ENCODE results near the gene ST7.

ST7 gene

DNA sequence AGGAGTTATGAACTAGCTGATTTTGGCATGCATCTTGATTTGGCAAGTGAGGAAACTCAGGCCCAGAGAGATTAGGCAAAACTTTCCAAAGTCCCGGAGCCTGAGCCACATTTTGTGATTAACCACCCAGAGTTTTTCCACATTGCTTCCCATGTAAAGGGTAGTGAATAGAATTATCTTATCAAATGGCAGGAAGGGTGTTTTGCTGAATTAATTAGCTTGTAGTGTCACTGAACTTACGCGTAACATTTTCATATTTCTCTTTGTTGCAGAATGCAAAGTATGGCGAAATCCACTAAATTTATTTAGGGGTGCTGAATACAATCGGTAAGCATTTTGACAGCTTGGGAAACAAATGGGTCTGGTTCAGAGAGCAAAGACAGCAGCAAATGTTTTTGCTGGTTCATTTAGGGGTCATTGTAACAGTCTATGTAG is 176.2 kb downstream of the ST7 start:
- DNase-seq (ENCODE audit: low read depth in 3 of 3) = no peak

DNA sequence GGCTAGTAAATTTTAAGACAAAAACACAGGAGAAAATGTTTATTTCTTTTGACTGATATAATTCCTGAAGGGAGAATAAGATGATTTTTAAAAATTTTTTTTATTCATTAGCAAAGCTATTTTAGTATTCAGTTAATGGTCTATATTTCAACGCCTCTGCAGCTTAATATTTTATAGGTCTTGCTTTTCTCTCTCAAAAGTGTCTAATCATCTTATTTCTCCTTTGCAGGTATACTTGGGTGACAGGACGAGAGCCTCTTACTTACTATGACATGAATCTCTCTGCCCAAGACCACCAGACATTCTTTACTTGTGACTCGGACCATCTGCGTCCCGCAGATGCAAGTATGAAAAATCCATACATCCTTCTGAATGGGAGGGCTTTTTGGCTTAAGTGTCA is 177.0 kb downstream of the ST7 start:
- no peak for DNase-seq (ENCODE audit: low read depth in 3 of 3)

DNA sequence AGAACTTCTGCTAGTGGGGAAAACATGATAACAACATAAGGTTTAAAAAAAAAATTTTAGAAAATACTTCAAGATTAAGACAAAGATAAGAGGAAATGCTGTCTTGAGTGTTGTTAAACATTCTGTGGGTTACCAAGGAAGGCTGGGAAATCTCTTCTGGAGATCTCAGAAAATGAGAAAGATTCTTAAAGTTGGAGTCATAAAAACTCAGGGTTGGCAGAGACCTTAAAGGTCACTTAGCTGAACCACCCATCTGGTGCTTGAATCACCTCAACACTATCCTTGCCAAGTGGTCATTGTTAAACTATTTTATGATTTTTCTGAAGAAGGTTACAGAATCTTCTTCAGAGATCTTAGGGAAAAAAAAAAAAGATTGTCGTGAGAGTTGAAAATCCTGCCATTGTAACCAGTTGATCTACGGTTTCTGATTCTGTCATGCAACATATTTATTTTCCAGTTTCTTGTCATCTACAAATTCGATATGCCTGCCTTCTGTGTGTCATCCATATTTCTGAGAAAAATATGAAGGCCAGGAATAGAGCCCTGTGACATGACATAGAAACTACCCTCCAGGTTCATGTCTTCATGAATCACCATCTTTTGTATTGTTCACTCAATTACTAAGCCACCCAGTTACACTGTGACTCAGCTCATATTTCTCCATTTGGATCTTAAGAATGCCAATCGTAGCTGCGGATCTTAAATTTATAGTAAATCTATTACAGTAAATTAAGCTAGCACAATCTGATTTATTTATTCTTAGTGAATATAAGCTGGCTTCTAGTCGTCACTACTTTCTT is 179.2 kb downstream of the ST7 start:
- no peak for DNase-seq (ENCODE audit: low read depth in 3 of 3)

DNA sequence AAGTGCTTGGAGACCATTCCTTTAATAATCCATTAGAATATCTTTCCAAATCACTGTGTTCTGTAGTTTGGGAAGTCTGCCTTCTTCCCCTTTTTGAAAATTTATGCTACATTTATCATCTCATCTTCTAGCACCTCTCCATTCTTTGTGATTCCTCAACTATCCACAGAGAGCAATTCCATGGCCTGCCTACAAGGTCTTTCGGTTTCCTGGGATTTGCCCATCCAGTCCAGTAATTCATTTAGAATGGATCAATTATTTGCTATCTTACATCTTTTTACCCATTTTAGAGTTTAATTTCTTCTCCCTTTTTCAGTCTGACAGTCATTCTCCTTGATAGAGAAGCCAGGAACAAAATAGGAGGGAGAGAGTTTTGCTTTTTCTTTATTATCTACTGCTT is 179.8 kb downstream of the ST7 start:
- no peak for DNase-seq (ENCODE audit: low read depth in 3 of 3)

DNA sequence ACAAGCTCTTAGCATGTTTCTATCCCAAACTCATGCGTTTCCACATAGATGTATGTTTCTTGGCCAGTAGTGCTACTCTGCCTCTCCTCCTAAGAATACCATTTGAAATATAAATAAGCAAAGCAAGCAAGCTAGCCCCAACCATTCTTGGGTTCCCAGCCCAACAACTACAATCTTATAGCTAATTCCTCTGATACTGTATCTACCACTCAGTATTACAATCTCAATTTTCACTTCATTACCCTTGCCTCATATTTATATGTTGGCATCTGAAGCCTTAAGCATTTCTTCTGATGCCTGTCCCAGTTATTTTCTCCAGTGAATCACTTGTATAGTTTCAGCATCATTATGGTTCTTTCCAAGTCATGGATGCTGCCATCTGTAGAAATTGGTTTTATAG is 181.1 kb downstream of the ST7 start:
- no peak for DNase-seq (ENCODE audit: low read depth in 3 of 3)

DNA sequence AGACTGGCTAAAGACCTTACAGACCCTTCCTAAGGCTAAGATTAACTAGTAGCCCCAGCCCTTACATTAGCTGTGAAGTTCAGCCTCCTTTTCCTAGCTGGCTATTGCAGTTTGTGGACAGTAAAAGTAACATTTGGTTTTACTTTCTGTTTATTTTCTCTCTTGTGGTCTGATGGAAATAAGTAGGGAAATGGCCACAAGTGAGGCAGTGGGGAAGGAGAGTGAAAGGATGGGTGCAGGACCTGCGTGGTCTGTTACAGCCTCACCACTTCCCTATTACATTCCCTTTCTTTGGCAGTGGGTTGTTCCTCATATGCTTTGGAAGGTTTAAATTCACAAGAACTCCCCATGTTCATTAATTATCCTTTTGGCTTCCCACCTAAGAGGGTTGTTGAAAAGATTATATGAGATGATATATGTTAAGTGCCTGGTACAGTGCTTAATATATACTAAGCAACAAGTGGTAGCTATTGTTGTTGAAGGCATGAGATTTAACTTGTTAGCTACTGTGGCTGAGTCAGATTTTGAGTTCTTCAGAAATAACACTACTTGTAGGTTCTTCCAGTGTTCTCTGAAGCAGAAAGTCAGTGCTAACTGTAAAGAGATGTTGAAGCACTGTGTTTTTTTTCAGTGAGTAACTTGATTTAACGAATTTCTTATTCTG is 181.7 kb downstream of the ST7 start:
- no peak for DNase-seq (ENCODE audit: low read depth in 3 of 3)

DNA sequence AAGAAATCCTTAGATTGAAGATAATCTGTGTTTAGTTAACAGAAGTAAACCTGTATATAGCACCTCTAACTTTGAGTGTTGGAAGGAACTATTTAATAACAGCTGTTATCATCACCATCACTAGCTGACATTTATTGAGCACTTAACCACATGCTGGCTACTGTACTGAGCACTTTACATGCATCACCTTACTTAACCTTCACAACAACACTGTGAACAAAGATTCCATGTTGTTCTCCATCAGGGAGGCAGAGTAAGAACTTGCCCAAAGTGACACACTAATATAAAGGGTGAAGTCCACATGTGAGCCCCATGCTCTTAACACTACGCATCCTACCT is 182.2 kb downstream of the ST7 start:
- no peak for DNase-seq (ENCODE audit: low read depth in 3 of 3)

DNA sequence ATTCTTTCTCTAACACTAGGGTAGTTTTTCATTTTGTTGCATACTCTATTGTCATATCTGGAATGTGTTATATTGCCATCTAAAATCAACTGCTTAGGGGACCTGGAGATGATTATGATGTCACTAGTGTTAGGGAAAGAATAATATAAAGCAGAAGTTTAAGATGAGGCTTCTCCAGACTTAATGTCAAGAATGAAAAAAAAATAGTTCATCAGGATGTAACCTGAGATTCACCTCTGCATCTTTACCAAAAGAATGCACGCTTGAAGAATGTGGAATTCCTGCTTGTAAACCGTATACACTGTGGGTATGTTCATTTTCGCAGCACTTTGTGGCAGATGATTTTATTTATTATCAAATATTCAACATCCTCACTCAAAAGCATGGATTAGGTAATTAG is 184.6 kb downstream of the ST7 start:
- DNase-seq (ENCODE audit: low read depth in 3 of 3) = no peak

DNA sequence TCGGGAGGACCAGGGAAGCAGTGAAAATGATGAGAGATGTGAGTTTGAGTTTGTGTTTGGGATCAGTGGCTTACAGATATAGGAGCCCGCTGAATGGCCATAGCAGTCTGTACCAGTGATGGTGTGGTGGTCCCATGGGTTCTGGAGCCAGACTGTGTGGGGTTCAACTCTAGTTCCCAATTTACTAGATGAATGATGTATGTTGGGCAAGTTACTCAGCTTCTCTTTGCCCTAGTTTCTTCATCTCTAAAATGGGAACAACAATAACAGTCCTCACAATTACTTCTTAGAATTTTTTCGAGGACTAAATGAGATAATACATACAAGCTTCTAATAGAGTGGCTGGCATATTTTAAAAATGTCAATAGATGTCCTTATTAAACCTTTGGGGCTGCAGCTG is 185.2 kb downstream of the ST7 start:
- DNase-seq (ENCODE audit: low read depth in 3 of 3) = no peak

DNA sequence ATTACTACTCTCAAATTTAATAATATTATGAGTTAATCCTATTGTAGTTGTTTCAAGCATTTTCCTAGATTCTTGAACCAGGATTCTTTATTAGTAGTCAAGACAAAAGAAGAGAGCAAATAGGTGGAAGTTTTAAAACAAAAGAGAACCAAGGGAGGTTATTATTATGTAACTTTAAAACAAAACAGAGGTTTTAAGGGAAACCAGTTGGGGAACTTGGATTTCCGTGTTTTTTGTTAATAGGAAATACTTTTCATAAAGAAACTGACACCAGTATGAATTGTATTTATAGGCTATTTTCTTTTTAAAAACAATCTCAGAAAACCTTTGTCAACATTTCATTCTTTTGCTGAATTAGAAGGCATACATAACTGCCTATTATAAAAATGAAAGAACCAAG is 185.7 kb downstream of the ST7 start:
- no peak for DNase-seq (ENCODE audit: low read depth in 3 of 3)

DNA sequence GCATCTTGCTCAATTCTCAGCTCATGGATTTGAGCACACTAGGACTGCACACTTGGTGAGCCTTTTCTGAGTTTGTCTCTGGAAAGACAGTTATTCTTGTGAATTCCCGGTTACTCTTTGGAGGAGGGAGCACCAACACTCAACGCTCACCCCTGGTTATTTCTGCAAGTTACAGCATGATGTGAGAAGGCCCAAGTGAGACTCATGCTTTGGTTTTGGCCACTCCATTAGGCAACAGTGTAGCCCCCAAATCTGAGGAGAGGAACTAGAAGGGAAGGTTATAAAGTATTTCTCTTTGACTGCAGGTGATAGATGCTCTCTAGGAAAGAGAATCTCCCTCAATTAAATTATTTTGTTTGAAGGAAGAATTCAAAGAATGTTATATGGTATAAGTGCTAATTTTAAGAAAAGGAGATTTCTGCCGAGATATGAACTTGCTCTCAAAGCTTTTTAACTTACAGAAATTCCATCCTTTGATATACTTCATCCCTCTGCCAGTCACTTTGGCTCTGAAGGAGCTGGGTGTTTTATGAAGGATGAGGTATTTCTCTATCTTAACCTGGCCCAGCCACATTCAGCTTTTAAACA is 186.2 kb downstream of the ST7 start:
- no peak for DNase-seq (ENCODE audit: low read depth in 3 of 3)

DNA sequence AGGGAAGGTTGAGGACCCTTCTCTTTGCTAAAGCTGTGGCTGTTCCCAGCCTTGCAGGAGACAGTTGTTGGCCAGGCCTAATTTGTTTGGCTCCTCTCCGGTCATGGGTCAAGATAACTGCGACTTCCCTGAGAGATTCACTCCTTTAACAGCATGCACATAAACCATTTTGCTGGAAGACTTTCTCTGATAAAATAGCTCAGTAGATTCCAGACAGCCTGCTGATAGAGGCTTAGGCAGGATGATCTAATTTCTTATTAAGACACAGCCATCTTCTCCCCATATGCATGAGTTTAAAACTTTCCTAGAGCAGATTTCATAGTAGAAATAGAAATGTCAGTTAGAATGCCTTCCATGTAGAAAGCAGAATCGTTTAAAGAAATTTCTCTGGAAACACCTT is 187.6 kb downstream of the ST7 start:
- no peak for DNase-seq (ENCODE audit: low read depth in 3 of 3)

DNA sequence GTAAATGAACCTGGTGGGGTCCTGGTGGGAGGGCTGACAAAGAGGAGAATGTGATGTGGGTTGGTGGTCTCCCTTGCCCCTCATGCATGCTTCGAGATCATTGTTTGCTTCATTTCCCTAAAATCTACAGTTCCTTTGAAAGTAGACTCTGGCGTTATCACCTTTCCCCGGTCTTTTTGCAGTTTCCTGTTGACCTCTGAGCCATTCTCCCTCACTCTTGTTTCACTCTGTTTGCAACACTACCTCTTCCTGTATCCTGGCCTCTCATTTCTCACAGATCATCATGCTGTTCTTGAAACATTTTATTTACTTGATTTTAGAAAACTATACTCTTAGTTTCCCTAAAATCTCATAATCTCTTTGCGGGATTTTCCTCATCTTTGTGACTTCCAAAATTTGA is 189.8 kb downstream of the ST7 start:
- no peak for DNase-seq (ENCODE audit: low read depth in 3 of 3)

DNA sequence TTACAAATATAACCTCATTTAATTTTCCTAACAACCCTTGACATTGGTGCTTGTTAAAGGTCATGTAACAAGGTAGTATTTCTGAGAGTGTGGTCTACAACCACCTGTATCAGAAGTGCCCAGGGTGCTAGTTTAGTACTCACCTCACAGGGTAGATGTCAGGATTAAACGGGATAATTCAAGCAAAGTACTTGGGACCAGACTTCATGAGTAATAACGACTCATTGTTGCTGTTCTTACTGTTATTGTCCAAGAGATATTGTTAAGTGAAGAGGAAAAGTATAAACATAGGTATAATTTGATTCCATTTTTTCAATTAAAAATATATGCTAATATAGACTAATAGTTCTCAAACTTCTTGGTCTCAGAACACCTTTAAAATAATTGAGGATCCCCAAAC is 190.3 kb downstream of the ST7 start:
- no peak for DNase-seq (ENCODE audit: low read depth in 3 of 3)

DNA sequence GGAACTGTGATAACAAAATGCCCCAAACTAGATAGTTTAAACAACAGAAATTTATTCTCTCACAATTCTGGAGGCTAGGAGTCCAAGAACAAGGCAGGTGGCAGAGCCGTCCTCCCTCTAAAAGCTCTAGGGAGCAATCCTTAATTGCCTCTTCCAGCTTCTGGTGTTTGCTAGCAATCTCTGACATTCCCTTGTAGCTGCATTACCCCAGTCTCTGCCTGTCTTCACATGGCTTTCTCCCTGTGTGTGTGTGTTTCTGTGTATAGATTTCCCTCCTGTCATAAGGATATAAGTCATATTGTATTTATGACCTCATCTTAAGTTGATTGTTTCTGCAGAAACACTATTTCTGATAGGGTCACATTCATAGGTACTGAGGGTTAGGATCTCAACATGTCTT is 192.0 kb downstream of the ST7 start:
- no peak for DNase-seq (ENCODE audit: low read depth in 3 of 3)

DNA sequence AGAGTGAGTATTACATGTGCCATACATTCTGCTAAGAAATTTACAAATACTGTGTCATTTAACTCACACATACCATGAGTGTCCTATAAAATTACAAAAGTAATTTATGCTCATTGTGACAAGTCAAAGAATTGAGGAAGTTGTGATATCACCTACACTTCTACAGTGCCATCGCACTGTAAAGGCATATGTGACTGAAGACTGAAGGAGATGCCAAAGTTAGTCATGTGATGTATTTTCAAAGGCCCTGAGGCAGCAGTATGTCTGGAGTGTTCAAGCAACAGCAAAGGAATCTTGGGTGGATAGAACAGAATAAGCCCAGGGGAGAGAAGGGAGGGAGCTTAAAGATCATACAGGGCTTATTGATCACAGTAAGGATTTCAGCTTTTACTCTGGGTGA is 192.8 kb downstream of the ST7 start:
- no peak for DNase-seq (ENCODE audit: low read depth in 3 of 3)

DNA sequence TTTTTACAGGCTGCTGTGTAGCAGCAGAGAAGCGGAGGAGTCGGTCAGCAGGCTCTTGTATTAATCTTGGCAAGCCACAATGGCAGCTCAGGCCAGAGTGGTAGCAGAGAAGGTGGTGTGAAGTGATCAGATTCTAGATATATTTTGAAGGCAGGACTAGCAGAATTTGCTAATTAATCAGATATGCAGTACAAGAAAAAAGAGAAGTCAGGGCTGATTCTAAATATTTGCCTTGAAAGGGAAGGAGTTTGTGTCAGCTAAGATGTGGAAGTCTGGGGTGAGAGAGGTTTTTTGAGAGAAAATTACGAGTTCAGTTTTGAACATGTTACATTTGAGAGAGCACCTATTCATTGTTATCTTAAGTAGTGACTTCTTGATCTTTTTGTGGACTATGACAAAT is 193.2 kb downstream of the ST7 start:
- DNase-seq (ENCODE audit: low read depth in 3 of 3) = no peak

DNA sequence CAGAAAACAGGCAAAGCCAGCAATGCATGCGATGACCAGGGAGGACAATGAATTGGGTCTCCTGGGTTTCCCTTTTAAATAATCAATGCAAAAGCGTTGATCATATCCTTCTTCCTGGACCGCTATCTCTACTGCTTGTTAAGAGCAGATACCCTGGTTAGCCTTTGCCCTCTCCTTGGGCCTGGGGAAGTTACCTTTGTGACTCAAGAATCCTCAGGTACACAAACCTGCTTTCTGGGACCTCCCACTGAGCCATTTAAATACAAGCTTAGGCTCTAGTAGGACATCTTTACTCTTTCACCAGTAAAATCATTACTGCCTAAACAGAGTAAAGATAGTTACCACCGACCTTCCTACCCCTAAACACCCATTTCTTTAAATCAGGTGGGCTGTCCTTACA is 195.7 kb downstream of the ST7 start:
- DNase-seq (ENCODE audit: low read depth in 3 of 3) = no peak

DNA sequence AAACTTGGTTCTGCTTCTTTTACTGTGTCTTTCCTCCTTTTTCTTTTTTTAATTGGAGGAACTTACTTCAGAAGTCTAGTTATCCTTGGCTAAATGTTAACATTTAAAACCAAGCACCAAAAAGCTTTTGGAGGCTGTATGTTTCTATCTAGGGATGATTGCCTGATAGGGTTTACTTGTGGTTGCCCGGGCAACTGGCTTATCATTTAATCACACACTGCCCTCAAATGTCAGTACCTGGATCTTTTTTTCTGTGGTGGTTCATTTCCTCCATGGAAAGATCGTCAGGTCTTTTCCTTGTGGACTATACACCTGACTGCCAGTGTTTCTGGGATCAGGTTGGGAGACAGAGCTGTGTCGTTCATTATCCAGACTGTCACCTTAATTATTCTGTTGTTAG is 196.4 kb downstream of the ST7 start:
- no peak for DNase-seq (ENCODE audit: low read depth in 3 of 3)

DNA sequence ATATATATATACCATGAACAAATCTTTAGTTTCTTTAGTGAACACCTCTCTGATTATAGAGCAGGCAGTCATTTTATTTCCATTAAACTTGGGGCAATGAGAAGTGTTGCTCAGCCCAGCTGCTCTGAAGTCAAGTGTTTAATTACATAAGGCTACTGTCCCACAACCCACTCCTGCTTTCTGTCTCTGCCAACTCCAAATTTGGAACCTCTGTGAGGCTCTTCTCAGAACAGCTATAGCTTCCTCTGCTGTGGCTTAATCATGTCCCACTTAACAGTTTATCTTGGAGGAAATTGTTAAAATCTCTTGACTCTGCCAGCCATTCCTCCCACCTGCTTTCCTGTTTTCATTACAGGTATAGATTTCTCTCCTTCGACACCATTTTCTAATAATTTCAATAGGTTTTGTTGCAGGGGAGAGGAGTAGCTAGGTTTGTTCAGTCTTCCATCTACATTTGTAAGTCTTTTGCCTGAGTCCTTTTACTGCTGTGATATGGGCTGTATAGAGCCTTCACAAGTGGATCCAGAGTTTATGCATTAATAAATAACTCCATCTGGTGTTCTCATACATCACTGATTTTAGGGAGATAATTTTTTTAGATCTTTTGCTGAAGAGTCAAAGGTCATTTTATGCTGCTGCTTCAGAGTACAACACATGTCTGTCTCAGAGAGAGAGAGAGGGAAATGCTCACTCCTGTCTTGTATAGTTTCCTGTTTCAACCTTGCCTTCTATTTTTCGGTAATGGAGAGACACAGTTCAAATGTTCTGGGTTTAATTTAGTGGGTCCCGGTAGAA is 199.1 kb downstream of the ST7 start:
- no peak for DNase-seq (ENCODE audit: low read depth in 3 of 3)

DNA sequence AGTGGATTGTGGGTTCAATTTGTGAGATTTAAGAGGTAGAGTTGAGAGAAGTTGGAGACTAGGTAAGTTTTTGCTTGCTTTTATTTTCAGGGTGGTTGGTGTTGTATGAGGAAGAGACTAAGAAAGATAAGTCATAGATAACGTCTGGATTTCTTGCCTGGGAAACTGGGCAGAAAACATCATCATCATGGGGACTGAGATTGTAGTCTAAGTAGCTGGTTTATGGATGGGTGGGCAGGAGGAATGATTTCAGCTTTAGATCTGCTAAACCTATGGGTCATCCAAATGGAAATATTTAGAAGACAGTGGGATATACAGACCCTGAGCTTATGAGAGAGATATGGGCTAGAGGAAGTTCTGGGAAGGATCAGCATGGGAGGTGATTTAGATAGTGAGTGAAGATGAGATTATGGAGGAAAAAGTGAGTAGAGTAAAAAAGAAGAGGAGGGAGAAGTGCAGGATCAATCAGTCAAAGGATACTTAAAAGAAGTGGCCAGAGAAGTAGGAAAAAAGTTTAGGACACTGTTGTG is 199.8 kb downstream of the ST7 start:
- DNase-seq (ENCODE audit: low read depth in 3 of 3) = no peak

DNA sequence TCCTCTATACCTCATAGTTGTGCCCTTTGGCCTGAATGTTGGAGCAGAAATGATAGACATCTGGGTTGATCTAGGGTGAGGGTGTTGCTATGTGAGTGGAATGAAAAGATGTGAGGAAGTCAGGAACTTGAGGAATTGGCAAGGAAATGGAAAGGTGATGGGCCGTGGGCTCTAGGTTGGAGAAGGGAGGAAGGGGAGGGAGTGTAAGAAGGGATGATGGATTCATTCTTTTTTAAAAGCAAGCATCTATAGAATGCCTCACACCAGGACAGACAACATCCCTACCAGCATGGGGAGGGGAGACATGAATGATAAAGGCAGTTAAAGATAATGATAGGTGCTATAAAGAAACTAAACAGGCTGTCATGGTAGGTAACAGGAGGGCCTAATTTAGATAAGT is 201.4 kb downstream of the ST7 start:
- no peak for DNase-seq (ENCODE audit: low read depth in 3 of 3)
